Endothelial cell of umbilical vein (primary cell): ENCODE results near the gene DUSP3. TPM values are rescaled to one million over a fixed set of nuclear protein-coding genes. Genes with fewer than 3 reads are reported as not detected.

ENCODE experiments used
- BruUV-seq: library from RNA; stranded (reverse); fragments of 400-500 nt; replicated peaks from 2 replicates; lab custom pipeline; 2021; lab: Mats Ljungman, UMichigan
- CTCF ChIA-PET: fragments of 300-600, 350-600 bp; sonication (Branson Sonifier 250); formaldehyde crosslinking; loops from one replicate; lab custom pipeline; 2021; ENCODE audit warnings: antibody characterized with exemption, inconsistent platforms; lab: Charles Lee
- POLR2A ChIA-PET: fragments of 300-600, 350-600 bp; sonication (Branson Sonifier 250); formaldehyde crosslinking; loops from one replicate; lab custom pipeline; 2021; ENCODE audit warnings: antibody characterized with exemption, inconsistent platforms; lab: Charles Lee
- DNase-seq: peaks from one replicate; pipeline ENCODE4 v3.0.0-alpha.2; 2011; ENCODE audit warnings: low read depth, low spot score
- FAIRE-seq: peaks from 2 replicates; lab custom pipeline; 2011; peaks lifted over from hg19 to GRCh38; lab: Jason Lieb, UNC
- H2AFZ ChIP-seq: 2 replicates; pipeline ENCODE4 v1.6.0; 2012; ENCODE audit warnings: low read depth, low read length, control low read depth, inconsistent platforms
- H3K27ac ChIP-seq: 2 replicates; pipeline ENCODE4 v1.5.1; 2011; ENCODE audit warnings: low read depth, mild to moderate bottlenecking, control low read depth, low read length, moderate library complexity; ENCODE audit not compliant: insufficient read depth
- H3K27me3 ChIP-seq, 2 experiments: 2 replicates each; pipeline versions ENCODE4 v1.6.0 to v1.6.1; 2011; ENCODE audit warnings: low read length in 2 of 2, mixed read lengths in 1 of 2; ENCODE audit not compliant: control insufficient read depth in 2 of 2, insufficient read depth in 2 of 2
- H3K36me3 ChIP-seq, 2 experiments: 2 replicates in 1 of 2; 3 replicates in 1 of 2; pipeline ENCODE4 v1.5.1; 2011; ENCODE audit warnings: low read length in 2 of 2, mild to moderate bottlenecking in 1 of 2, moderate library complexity in 1 of 2; ENCODE audit not compliant: control insufficient read depth in 2 of 2, insufficient read depth in 2 of 2; ENCODE audit errors: extremely low read depth in 1 of 2
- H3K4me1 ChIP-seq: 3 replicates; pipeline ENCODE4 v1.5.1; 2011; ENCODE audit warnings: mild to moderate bottlenecking, low read length; ENCODE audit not compliant: control insufficient read depth, insufficient read depth; ENCODE audit errors: extremely low read depth
- H3K4me2 ChIP-seq: 2 replicates; pipeline ENCODE4 v1.6.1; 2011; ENCODE audit warnings: low read length, control low read depth, mixed read lengths; ENCODE audit not compliant: insufficient read depth
- H3K4me3 ChIP-seq, 3 experiments: fragments of 200-600 bp in 1 of 3; sonication (generic), shearing (Covaris generic) in 1 of 3; replicated peaks in 1 of 3; 2 replicates each; pipeline ENCODE4 v1.5.1; 2011 to 2016; ENCODE audit warnings: control low read depth in 3 of 3, low read length in 3 of 3, mild to moderate bottlenecking in 2 of 3, inconsistent platforms in 1 of 3, low read depth in 1 of 3, moderate library complexity in 1 of 3; ENCODE audit not compliant: insufficient read depth in 1 of 3
- H3K79me2 ChIP-seq: 2 replicates; pipeline ENCODE4 v1.6.0; 2012; ENCODE audit warnings: low read length, inconsistent platforms; ENCODE audit not compliant: control insufficient read depth, insufficient read depth
- H3K9ac ChIP-seq: replicated peaks from 2 replicates; pipeline ENCODE3; 2011; ENCODE audit warnings: low read length, control low read depth; ENCODE audit not compliant: insufficient read depth; ENCODE audit errors: extremely low read depth
- H3K9me1 ChIP-seq: replicated peaks from 3 replicates; pipeline ENCODE4 v1.6.0; 2011; ENCODE audit warnings: mild to moderate bottlenecking, low read length; ENCODE audit not compliant: control insufficient read depth, insufficient read depth; ENCODE audit errors: extremely low read depth
- H3K9me3 ChIP-seq: replicated peaks from 2 replicates; pipeline ENCODE4 v1.5.1; 2012; ENCODE audit warnings: low read length, inconsistent platforms; ENCODE audit not compliant: control insufficient read depth, insufficient read depth
- H4K20me1 ChIP-seq: replicated peaks from 2 replicates; pipeline ENCODE3; 2011; ENCODE audit warnings: mild to moderate bottlenecking, low read length; ENCODE audit not compliant: control insufficient read depth, insufficient read depth; ENCODE audit errors: extremely low read depth
- EZH2 ChIP-seq: IDR thresholded peaks from 2 replicates; pipeline ENCODE4 v1.6.1; 2012; ENCODE audit warnings: borderline replicate concordance, low read depth, mild to moderate bottlenecking, moderate library complexity, low read length, inconsistent platforms; ENCODE audit not compliant: severe bottlenecking
- FOS ChIP-seq: IDR thresholded peaks from 2 replicates; pipeline ENCODE4 v1.6.1; 2011; ENCODE audit warnings: mild to moderate bottlenecking, low read length, moderate library complexity, borderline replicate concordance; ENCODE audit not compliant: insufficient read depth
- GATA2 ChIP-seq: IDR thresholded peaks from 2 replicates; pipeline ENCODE4 v1.7.0; 2011; ENCODE audit warnings: low read depth, mild to moderate bottlenecking, moderate library complexity, mixed read lengths, low read length; ENCODE audit not compliant: insufficient read length, insufficient read depth
- JUN ChIP-seq: IDR thresholded peaks from 2 replicates; pipeline ENCODE4 v1.6.1; 2011; ENCODE audit warnings: borderline replicate concordance, low read depth; ENCODE audit not compliant: insufficient read length, insufficient read depth
- MYC ChIP-seq: IDR thresholded peaks from one replicate; pipeline ENCODE4 v1.6.1; 2011; ENCODE audit warnings: mild to moderate bottlenecking, low read depth, low read length
- POLR2A ChIP-seq: IDR thresholded peaks from 2 replicates; pipeline ENCODE4 v1.6.1; 2012; ENCODE audit warnings: low read depth, mild to moderate bottlenecking, control low read depth, low read length
- POLR2AphosphoS5 ChIP-seq: IDR thresholded peaks from 2 replicates; pipeline ENCODE4 v1.6.1; 2012; ENCODE audit warnings: low read depth, mild to moderate bottlenecking, control low read depth, low read length, moderate library complexity; ENCODE audit not compliant: insufficient read depth
- dilution Hi-C: fragments of 300-500 bp; cut with MboI; formaldehyde crosslinking; loops from one replicate; pipeline ENCODE4 v1.15.0; 2019; ENCODE audit warnings: low sequenced_read_pairs; ENCODE audit not compliant: extremely low pct_ligation_motif_present
- intact Hi-C: fragments of 100-400 bp; cut with micrococcal nuclease; formaldehyde crosslinking; loops from one replicate; pipeline ENCODE4 v1.10.0; 2022
- polyA plus RNA-seq, 4 experiments: library from polyadenylated mRNA; depleted of rRNA in 3 of 4; stranded (reverse) in 3 of 4; unstranded in 1 of 4; fragments of >200 nt; gene quantifications; 2 replicates each; pipeline versions ENCODE4 v1.2.1 to v1.2.3, GENCODE V29; 2011 to 2012; ENCODE audit warnings: missing spikeins in 1 of 4
- total RNA-seq: library from RNA; stranded (reverse); gene quantifications from 2 replicates; pipeline ENCODE4 v1.2.3, GENCODE V29; 2021
- TF ChIP-seq, protein P1 (sequence below), 2 donors: IDR thresholded peaks; 1 replicate in 1 of 2; 2 replicates in 1 of 2; pipeline ENCODE4 v1.5.1; 2011; ENCODE audit warnings: low read length in 2 of 2, mild to moderate bottlenecking in 2 of 2, moderate library complexity in 2 of 2, control low read depth in 1 of 2, inconsistent platforms in 1 of 2, low read depth in 1 of 2; ENCODE audit not compliant: insufficient read depth in 1 of 2; ENCODE audit errors: extremely low read depth in 1 of 2
- TF ChIP-seq, protein P2 (sequence below): IDR thresholded peaks from 2 replicates; pipeline ENCODE4 v1.6.1; 2011; ENCODE audit not compliant: insufficient read depth, insufficient read length

Gene DUSP3
- total and polyA plus RNA-seq, 2 donors (not counting 3 experiments of a cell fraction or from before 2014, with no cell fraction given) = 46.8 to 57.7 TPM

DNA sequence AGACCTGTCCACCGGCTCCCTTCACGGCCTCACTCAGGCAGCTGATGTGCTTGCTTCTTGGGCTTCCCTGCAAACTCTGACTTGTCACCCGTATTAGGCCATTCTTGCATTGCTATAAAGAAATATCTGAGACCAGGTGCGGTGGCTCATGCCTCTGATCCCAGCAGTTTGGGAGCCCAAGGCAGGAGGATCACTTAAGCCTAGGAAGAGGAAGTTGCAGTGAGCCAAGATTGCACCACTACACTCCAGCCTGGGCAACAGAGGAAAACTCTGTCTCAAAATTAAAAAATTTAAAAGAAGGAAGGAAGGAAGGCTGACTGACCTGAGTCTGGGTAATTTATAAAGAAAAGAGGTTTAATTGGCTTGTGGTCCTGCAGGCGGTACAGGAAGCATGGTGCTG lies 37.1 kb downstream of the DUSP3 start:
- CTCF ChIA-PET = interaction anchor here (1.0 to 1.2 kb wide), 4 partner anchors 15 to 68 kb away, joined by 3 to 4 read pairs (median 3); no protein-coding TSS in a partner anchor
- no peaks in the 10 kb centered on the region for H4K20me1 ChIP-seq
- no peak overlapping the region for H3K27ac ChIP-seq
- POLR2A ChIA-PET = no interaction called here
- peaks cover 2 to 7% of the 10 kb centered on the region in 2 experiments for H3K27me3 ChIP-seq
- no peak overlapping the region for H3K9ac ChIP-seq
- H3K9me1 ChIP-seq = no peaks in the 10 kb centered on the region
- DNase-seq = no peak
- no peak overlapping the region for H2AFZ ChIP-seq
- no peak overlapping the region for H3K4me3 ChIP-seq
- no peaks in the 10 kb centered on the region for H3K4me1 ChIP-seq
- intact Hi-C loops (no loop called here), dilution Hi-C loops (no loop called here)
- no peaks in the 10 kb centered on the region for H3K79me2 ChIP-seq
- H3K9me3 ChIP-seq = no peaks in the 10 kb centered on the region
- no peaks in the 10 kb centered on the region for H3K36me3 ChIP-seq
- FAIRE-seq = no peak
- no peak overlapping the region for H3K4me2 ChIP-seq
- no peak for TF ChIP-seq FOS
- TF ChIP-seq MYC = no peak
- TF ChIP-seq, protein P1, sequence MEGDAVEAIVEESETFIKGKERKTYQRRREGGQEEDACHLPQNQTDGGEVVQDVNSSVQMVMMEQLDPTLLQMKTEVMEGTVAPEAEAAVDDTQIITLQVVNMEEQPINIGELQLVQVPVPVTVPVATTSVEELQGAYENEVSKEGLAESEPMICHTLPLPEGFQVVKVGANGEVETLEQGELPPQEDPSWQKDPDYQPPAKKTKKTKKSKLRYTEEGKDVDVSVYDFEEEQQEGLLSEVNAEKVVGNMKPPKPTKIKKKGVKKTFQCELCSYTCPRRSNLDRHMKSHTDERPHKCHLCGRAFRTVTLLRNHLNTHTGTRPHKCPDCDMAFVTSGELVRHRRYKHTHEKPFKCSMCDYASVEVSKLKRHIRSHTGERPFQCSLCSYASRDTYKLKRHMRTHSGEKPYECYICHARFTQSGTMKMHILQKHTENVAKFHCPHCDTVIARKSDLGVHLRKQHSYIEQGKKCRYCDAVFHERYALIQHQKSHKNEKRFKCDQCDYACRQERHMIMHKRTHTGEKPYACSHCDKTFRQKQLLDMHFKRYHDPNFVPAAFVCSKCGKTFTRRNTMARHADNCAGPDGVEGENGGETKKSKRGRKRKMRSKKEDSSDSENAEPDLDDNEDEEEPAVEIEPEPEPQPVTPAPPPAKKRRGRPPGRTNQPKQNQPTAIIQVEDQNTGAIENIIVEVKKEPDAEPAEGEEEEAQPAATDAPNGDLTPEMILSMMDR (IDR thresholded peaks at IDR 0.05; ENCODE audit: extremely low read depth in 1 of 2, insufficient read depth in 1 of 2, low read depth in 1 of 2, low read length in 2 of 2) = no peak
- TF ChIP-seq, protein P2, sequence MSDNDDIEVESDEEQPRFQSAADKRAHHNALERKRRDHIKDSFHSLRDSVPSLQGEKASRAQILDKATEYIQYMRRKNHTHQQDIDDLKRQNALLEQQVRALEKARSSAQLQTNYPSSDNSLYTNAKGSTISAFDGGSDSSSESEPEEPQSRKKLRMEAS = no peak
- TF ChIP-seq EZH2 = no peak
- no peak for TF ChIP-seq GATA2
- TF ChIP-seq POLR2A = no peak
- no peak for TF ChIP-seq POLR2AphosphoS5
- TF ChIP-seq JUN = no peak
- no TSS peak for BruUV-seq
